ENCODE data around the gene HSD17B2.
"Not testable (repeated sequence)": the region's sequence is repeated elsewhere in the genome, so short reads cannot be mapped to it uniquely, and the experiment has no call there.

DNA sequence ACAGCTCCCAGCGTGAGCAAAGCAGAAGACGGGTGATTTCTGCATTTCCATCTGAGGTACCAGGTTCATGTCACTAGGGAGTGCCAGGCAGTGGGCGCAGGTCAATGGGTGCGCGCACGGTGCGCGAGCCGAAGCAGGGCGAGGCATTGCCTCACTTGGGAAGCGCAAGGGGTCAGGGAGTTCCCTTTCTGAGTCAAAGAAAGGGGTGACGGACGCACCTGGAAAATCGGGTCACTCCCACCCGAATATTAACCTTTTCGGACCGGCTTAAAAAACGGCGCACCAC, 104.2 kb downstream of the HSD17B2 start:
- TF ChIP-seq, protein P1, sequence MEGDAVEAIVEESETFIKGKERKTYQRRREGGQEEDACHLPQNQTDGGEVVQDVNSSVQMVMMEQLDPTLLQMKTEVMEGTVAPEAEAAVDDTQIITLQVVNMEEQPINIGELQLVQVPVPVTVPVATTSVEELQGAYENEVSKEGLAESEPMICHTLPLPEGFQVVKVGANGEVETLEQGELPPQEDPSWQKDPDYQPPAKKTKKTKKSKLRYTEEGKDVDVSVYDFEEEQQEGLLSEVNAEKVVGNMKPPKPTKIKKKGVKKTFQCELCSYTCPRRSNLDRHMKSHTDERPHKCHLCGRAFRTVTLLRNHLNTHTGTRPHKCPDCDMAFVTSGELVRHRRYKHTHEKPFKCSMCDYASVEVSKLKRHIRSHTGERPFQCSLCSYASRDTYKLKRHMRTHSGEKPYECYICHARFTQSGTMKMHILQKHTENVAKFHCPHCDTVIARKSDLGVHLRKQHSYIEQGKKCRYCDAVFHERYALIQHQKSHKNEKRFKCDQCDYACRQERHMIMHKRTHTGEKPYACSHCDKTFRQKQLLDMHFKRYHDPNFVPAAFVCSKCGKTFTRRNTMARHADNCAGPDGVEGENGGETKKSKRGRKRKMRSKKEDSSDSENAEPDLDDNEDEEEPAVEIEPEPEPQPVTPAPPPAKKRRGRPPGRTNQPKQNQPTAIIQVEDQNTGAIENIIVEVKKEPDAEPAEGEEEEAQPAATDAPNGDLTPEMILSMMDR (conservative IDR thresholded peaks at IDR 0.05 in 1 of 2, IDR thresholded peaks at IDR 0.05 in 1 of 2; ENCODE audit: low read depth in 1 of 2, low read length in 2 of 2), result not testable (repeated sequence)
- TF ChIP-seq EZH2 (IDR thresholded peaks at IDR 0.05; ENCODE audit: low read length, missing control alignments), result not testable (repeated sequence)
